CD14-positive monocyte (primary cell): ENCODE measurements around the gene NUAK1. TPM values are rescaled to one million over a fixed set of nuclear protein-coding genes. Genes with fewer than 3 reads are reported as not detected.
A peak's percentile ranks its signal among the peaks of the same experiment; 100 is the strongest.

Experiments
- DNase-seq, 3 donors: peaks; one replicate each; pipeline ENCODE4 v3.0.0-alpha.2; 2011 to 2022
- H2AFZ ChIP-seq: 2 replicates; pipeline ENCODE4 v1.6.0; 2012; ENCODE audit warnings: mild to moderate bottlenecking, low read depth, low read length, inconsistent platforms; ENCODE audit not compliant: insufficient read depth, poor library complexity, severe bottlenecking
- H3K27ac ChIP-seq, 2 donors: 1 replicate in 1 of 2; 2 replicates in 1 of 2; pipeline ENCODE4 v1.5.1; 2012 to 2013; ENCODE audit warnings: low read length in 2 of 2, control low read depth in 1 of 2, inconsistent platforms in 1 of 2, low read depth in 1 of 2, mild to moderate bottlenecking in 1 of 2
- H3K27me3 ChIP-seq, 2 donors: one replicate each; pipeline versions ENCODE4 v1.6.0 to v1.6.1; 2011 to 2013; ENCODE audit warnings: low read length in 2 of 2; ENCODE audit not compliant: control insufficient read depth in 2 of 2, insufficient read depth in 2 of 2
- H3K36me3 ChIP-seq, 2 donors: replicated peaks in 1 of 2; 1 replicate in 1 of 2; 2 replicates in 1 of 2; pipeline versions ENCODE4 v1.5.1 to v1.6.1; 2012 to 2013; ENCODE audit warnings: low read length in 2 of 2, control low read depth in 1 of 2, inconsistent platforms in 1 of 2, mild to moderate bottlenecking in 1 of 2; ENCODE audit not compliant: insufficient read depth in 2 of 2, control insufficient read depth in 1 of 2
- H3K4me1 ChIP-seq, 2 donors: 1 replicate in 1 of 2; 2 replicates in 1 of 2; pipeline versions ENCODE4 v1.5.1 to v1.6.1; 2012 to 2013; ENCODE audit warnings: low read length in 2 of 2, control low read depth in 1 of 2, inconsistent platforms in 1 of 2, mild to moderate bottlenecking in 1 of 2, moderate library complexity in 1 of 2; ENCODE audit not compliant: insufficient read depth in 2 of 2, control insufficient read depth in 1 of 2
- H3K4me2 ChIP-seq: replicated peaks from 2 replicates; pipeline ENCODE3; 2012; ENCODE audit warnings: low read length, moderate library complexity, mild to moderate bottlenecking; ENCODE audit not compliant: poor library complexity, severe bottlenecking; ENCODE audit errors: extremely low read depth
- H3K4me3 ChIP-seq, 3 experiments: fragments of 200-600 bp in 1 of 3; sonication (generic) in 1 of 3; replicated peaks in 1 of 3; 1 replicate in 2 of 3; 2 replicates in 1 of 3; pipeline ENCODE4 v1.5.1; 2011 to 2013; ENCODE audit warnings: low read length in 3 of 3, mild to moderate bottlenecking in 3 of 3, control low read depth in 2 of 3, low read depth in 2 of 3, inconsistent platforms in 1 of 3, moderate library complexity in 1 of 3
- H3K79me2 ChIP-seq: 2 replicates; pipeline ENCODE4 v1.6.0; 2012; ENCODE audit warnings: mild to moderate bottlenecking, control low read depth, inconsistent platforms, low read length, moderate library complexity; ENCODE audit not compliant: insufficient read depth
- H3K9ac ChIP-seq: 2 replicates; pipeline ENCODE4 v1.6.0; 2017; ENCODE audit warnings: low read length, mild to moderate bottlenecking; ENCODE audit not compliant: insufficient read depth, poor library complexity, severe bottlenecking
- H3K9me3 ChIP-seq, 2 donors: replicated peaks in 1 of 2; 1 replicate in 1 of 2; 2 replicates in 1 of 2; pipeline versions ENCODE4 v1.5.1 to v1.6.1; 2012 to 2013; ENCODE audit warnings: low read length in 2 of 2, control low read depth in 1 of 2; ENCODE audit not compliant: control insufficient read depth in 1 of 2, insufficient read depth in 1 of 2
- H4K20me1 ChIP-seq: 2 replicates; pipeline ENCODE4 v1.6.0; 2012; ENCODE audit warnings: mild to moderate bottlenecking, low read length, control low read depth, moderate library complexity; ENCODE audit not compliant: insufficient read depth
- H3K27ac Mint-ChIP-seq, 7 donors: one replicate each; pipeline ENCODE4 v1.8.0; 2020; ENCODE audit warnings: mild to moderate bottlenecking in 7 of 7, mixed read lengths in 7 of 7, moderate library complexity in 6 of 7, inconsistent platforms in 2 of 7
- H3K27me3 Mint-ChIP-seq, 3 donors: one replicate each; pipeline ENCODE4 v1.8.0; 2021 to 2022; ENCODE audit warnings: low read depth in 3 of 3, mild to moderate bottlenecking in 3 of 3, mixed read lengths in 3 of 3, moderate library complexity in 3 of 3, inconsistent platforms in 1 of 3
- H3K36me3 Mint-ChIP-seq, 2 donors: one replicate each; pipeline ENCODE4 v1.8.0; 2020; ENCODE audit warnings: mixed read lengths in 2 of 2, inconsistent platforms in 1 of 2, mild to moderate bottlenecking in 1 of 2
- H3K4me1 Mint-ChIP-seq: one replicate; pipeline ENCODE4 v1.8.0; 2020; ENCODE audit warnings: mild to moderate bottlenecking, mixed read lengths
- H3K4me3 Mint-ChIP-seq, 2 donors: one replicate each; pipeline ENCODE4 v1.8.0; 2020; ENCODE audit warnings: mild to moderate bottlenecking in 2 of 2, mixed read lengths in 2 of 2, moderate library complexity in 1 of 2
- H3K9me3 Mint-ChIP-seq, 7 donors: one replicate each; pipeline ENCODE4 v1.8.0; 2020 to 2022; ENCODE audit warnings: mixed read lengths in 7 of 7, mild to moderate bottlenecking in 6 of 7, moderate library complexity in 6 of 7, inconsistent platforms in 2 of 7
- WGBS: methylation state at CpG from one replicate; pipeline ENCODE4 v1.1.5; 2013; ENCODE audit warnings: missing lambda C conversion rate; ENCODE audit not compliant: insufficient coverage; 5-methylcytosine and 5-hydroxymethylcytosine counted together
- intact Hi-C, 2 donors: fragments of 100-400 bp; cut with micrococcal nuclease; formaldehyde crosslinking; loops; one replicate each; pipeline versions ENCODE4 v1.15.0 to v1.15.1; 2023
- polyA plus RNA-seq, 3 donors: library from polyadenylated mRNA; depleted of rRNA in 1 of 3; unstranded in 2 of 3; stranded (reverse) in 1 of 3; fragments of 300-500 nt in 2 of 3; fragments of >200 nt in 1 of 3; fragmentation: Illumina TruSeq in 2 of 3; gene quantifications; 1 replicate in 2 of 3; 2 replicates in 1 of 3; pipeline ENCODE4 v1.2.3, GENCODE V29; 2012 to 2021
- TF ChIP-seq, protein P1 (sequence below): fragments of 200-600 bp; IDR thresholded peaks from one replicate; pipeline ENCODE4 v1.8.0; 2022; ENCODE audit warnings: antibody characterized with exemption, mild to moderate bottlenecking

The NUAK1 gene
- polyA plus RNA-seq, 3 donors = not detected

DNA sequence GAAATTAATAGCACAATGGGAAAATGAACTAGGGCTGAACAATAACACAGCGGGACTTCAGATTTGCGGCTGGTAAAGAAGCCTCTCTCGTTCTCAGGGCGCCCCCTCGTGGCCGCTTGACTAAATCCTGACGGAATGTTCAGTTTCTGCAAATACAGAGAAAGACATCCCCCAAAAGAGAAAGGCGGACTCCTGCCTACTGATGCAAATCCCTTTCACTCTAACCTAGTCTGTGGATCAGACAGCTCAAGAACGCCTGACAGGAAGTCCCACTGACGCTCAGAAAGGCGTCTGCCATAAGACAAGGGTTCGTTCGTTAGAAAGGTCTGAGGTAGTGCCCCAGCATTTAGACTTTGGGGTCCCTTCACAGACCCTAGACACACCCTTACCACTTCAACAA is 2.5 kb downstream of the NUAK1 start:
- no peak overlapping the region for H3K27ac ChIP-seq
- H2AFZ ChIP-seq = no peak overlapping the region
- TF ChIP-seq, protein P1, sequence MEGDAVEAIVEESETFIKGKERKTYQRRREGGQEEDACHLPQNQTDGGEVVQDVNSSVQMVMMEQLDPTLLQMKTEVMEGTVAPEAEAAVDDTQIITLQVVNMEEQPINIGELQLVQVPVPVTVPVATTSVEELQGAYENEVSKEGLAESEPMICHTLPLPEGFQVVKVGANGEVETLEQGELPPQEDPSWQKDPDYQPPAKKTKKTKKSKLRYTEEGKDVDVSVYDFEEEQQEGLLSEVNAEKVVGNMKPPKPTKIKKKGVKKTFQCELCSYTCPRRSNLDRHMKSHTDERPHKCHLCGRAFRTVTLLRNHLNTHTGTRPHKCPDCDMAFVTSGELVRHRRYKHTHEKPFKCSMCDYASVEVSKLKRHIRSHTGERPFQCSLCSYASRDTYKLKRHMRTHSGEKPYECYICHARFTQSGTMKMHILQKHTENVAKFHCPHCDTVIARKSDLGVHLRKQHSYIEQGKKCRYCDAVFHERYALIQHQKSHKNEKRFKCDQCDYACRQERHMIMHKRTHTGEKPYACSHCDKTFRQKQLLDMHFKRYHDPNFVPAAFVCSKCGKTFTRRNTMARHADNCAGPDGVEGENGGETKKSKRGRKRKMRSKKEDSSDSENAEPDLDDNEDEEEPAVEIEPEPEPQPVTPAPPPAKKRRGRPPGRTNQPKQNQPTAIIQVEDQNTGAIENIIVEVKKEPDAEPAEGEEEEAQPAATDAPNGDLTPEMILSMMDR = peak; percentile 90
- peaks cover 7 to 19% of the 10 kb centered on the region in 2 donors for H3K4me1 ChIP-seq
- H3K9ac ChIP-seq = no peak overlapping the region
- no peaks in the 10 kb centered on the region for H3K36me3 ChIP-seq
- Mint-ChIP-seq H3K4me3 (peak overlapping the region in 1 of 2 donors; percentile 52), H3K4me1 (peaks cover 5% of the 10 kb centered on the region), H3K36me3 (no peaks in the 10 kb centered on the region), H3K27me3 (peaks cover 58 to 73% (median 60%) of the 10 kb centered on the region in 3 donors), H3K27ac (no peak overlapping the region), H3K9me3 (peaks cover 0 to 11% (median 5%) of the 10 kb centered on the region in 7 donors)
- H3K4me2 ChIP-seq = no peak overlapping the region
- H3K79me2 ChIP-seq = no peaks in the 10 kb centered on the region
- H3K27me3 ChIP-seq = peaks cover 53 to 54% of the 10 kb centered on the region in 2 donors
- H4K20me1 ChIP-seq = no peaks in the 10 kb centered on the region
- 4% methylated on average over 13 of the region's 13 CpGs for WGBS
- no peak overlapping the region for H3K4me3 ChIP-seq
- H3K9me3 ChIP-seq = peaks cover 0 to 27% of the 10 kb centered on the region in 2 donors
- intact Hi-C loops = loop anchor here in 1 of 2 donors (2.0 to 10.0 kb wide), 2 partner anchors 431 to 715 kb away; no protein-coding TSS in a partner anchor
- peak; percentile 25 to 45 (median 43) for DNase-seq

DNA sequence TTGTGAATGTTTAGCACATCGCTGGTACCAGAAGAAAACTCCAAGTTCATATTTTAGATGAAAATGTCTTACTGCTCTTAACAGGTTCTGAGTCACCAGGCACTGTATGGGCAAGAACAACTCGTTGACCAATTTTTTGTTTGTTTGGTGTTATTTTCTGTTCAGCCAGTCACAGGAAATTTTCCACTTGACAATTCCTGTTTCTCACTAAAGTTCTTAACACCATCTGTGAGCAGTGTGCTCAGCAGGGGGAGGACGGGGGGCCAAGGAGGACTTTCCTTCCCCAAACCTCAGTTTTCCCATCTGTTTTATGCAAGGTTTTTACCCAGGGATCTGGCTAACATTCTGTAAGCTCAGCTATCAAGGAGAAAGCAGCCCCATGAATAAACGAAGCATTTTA is 3.0 kb downstream of the NUAK1 start:
- Mint-ChIP-seq H3K4me1 (peaks cover 5% of the 10 kb centered on the region), H3K9me3 (peaks cover 0 to 11% (median 5%) of the 10 kb centered on the region in 7 donors), H3K4me3 (no peak overlapping the region), H3K27ac (no peak overlapping the region), H3K27me3 (peaks cover 54 to 69% (median 57%) of the 10 kb centered on the region in 3 donors), H3K36me3 (no peaks in the 10 kb centered on the region)
- H3K79me2 ChIP-seq = no peaks in the 10 kb centered on the region
- H3K27me3 ChIP-seq = peaks cover 48 to 49% of the 10 kb centered on the region in 2 donors
- H3K9me3 ChIP-seq = peaks cover 0 to 22% of the 10 kb centered on the region in 2 donors
- H3K4me2 ChIP-seq = no peak overlapping the region
- WGBS = no CpG with 5 or more reads among the region's 4 CpGs
- H4K20me1 ChIP-seq = no peaks in the 10 kb centered on the region
- intact Hi-C loops = loop anchor here (1.0 to 10.0 kb wide), 3 partner anchors 431 to 715 kb away; no protein-coding TSS in a partner anchor
- H3K9ac ChIP-seq = no peak overlapping the region
- H3K36me3 ChIP-seq = no peaks in the 10 kb centered on the region
- H3K27ac ChIP-seq = no peak overlapping the region
- H2AFZ ChIP-seq = no peak overlapping the region
- no peak overlapping the region for H3K4me3 ChIP-seq
- TF ChIP-seq, protein P1 = no peak
- DNase-seq = no peak
- H3K4me1 ChIP-seq = peaks cover 7 to 19% of the 10 kb centered on the region in 2 donors
